CMK (cell line): Measurements from ENCODE around the gene CAPZB.
A peak's percentile ranks its signal among the peaks of the same experiment; 100 is the strongest.

Source experiments
- DNase-seq: peaks from one replicate; pipeline ENCODE4 v3.0.0-alpha.2; 2010; ENCODE audit warnings: low read depth

CAPZB gene

DNA sequence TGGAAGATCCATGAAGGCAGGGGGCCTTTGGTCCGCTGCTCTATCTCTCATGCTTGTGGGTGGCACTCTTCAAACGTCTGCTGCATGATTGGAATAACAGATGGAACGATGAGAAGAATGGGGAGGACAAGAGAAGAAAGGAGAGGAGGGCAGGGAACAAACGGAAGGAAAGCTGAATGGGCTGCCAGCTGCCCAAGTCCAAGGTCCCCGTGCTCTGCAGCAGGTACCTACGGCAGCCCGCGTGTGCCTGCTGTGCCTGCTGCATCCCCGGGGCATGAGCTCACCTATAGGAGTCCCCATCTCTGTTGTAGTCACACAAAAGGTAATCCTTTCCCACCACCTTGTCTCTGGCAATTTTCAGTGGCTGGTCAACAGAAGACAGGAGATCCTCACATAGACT is 100.1 kb downstream of the CAPZB start:
- DNase-seq, result no peak

DNA sequence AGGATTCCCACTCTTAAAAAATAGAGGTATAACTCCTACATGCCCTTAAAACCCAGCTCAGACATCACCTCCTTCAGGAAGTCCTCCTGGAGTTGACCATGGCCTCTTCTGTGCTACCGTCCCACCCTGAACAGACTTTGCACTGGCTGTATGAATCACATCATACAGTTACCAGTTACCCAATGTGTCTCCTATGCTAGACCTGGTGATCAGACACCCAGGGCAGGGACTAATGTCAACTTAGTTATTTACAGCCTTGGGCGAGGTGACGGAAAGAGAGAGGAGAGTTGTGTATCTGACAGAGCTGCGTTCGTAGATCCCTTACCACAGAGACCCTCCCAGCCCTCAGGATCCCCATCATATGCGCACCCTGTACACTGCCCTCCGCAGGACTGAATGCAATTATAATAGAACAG is 100.6 kb downstream of the CAPZB start:
- DNase-seq, result no peak

DNA sequence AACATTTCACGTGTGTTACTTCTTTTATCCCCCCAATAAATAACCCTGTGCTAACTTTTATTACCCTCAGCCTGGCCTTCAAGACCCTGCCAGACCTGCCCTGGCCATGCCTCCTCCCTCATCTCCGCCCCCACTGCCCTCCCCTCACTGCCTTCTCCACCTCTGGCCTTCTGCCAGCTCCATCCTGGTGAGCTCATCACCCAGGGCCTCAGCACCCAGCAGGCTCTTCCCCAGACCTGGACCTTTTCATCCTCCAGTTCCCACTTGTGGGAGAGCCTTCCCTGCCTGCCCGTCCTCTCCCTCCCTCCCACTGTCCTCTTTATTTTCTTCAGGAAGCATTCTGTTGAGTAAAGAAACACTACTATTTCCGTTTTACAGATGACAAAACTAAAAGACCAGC is 101.2 kb downstream of the CAPZB start:
- DNase-seq, result no peak

DNA sequence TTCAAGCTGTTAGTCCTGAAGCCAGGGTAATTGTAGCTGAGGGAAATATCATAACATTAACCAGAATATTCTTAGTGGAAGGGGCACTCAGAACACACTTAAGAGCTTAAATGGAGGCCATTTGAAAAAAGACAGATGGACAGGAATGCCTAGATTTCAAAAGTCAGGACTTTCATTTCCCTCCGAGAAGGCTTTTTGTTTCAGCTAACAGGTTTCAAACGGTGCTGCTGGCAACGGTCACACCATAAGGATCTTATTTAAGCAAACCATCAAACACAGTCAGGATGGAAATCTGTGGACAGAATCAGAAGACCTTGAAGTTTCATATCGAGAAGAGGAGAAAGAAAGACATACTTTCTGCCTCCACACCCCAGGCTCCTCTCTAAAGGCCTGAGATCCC is 103.1 kb downstream of the CAPZB start:
- DNase-seq, result no peak

DNA sequence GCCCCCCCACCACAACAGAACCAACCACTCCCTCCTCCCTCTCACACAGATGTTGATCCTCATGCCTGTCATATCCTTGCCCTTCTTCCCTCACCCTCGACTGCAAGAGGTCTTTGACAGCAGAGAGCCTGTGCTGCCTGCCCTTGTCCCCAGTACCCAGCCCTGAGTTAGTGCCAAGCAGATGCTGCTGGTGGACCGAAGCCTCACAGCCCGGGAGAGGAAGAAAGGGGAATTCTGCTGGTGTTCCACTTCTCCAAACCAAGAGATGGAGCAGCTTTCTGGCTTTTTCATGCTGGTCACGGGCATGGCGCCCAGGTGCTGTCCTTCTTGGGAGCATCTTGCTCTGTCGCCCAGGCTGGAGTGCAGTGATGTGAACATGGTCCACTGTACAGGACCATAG is 104.1 kb downstream of the CAPZB start:
- DNase-seq, result no peak

DNA sequence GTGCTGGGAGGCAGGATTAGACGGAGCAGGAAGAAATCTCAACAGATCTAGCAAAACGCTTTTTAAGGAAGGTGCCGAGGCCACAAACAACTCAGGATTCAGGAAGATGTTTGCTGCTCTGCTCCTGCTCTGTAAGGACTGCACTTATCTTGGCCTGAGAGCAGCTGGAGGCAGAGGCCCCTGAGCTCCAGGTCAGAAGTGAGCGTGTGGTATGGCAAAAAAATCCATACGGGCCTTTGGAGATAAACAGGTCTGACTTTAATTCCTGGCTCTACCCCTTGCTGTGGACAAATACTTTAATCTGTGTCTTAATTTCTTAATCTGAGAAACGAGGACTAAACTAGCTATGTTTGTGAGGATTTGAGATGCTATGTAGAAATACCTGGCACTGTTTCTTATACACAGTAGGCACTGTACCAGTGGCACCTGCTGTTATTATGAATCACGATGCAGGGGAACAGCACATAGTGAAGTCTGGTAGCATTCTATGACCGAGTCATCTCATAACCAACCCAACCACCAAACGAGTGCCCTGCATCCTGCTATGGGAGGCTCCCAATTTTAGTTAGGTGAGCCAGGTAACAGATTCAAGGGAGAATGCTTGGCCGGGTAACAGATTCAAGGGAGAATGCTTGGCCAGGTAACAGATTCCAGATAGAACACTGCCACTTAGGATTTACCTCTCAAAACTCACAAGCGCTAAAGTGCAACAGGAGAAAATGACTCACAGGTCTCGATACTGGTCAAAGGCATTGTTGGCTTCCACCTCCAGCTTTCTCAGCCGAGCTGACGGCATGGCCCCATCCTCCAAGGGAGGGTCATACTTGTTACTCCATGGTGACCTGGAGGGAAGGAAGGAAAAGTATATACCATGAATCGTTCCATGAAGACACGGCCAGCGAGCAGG is 107.3 kb downstream of the CAPZB start:
- DNase-seq, result no peak

DNA sequence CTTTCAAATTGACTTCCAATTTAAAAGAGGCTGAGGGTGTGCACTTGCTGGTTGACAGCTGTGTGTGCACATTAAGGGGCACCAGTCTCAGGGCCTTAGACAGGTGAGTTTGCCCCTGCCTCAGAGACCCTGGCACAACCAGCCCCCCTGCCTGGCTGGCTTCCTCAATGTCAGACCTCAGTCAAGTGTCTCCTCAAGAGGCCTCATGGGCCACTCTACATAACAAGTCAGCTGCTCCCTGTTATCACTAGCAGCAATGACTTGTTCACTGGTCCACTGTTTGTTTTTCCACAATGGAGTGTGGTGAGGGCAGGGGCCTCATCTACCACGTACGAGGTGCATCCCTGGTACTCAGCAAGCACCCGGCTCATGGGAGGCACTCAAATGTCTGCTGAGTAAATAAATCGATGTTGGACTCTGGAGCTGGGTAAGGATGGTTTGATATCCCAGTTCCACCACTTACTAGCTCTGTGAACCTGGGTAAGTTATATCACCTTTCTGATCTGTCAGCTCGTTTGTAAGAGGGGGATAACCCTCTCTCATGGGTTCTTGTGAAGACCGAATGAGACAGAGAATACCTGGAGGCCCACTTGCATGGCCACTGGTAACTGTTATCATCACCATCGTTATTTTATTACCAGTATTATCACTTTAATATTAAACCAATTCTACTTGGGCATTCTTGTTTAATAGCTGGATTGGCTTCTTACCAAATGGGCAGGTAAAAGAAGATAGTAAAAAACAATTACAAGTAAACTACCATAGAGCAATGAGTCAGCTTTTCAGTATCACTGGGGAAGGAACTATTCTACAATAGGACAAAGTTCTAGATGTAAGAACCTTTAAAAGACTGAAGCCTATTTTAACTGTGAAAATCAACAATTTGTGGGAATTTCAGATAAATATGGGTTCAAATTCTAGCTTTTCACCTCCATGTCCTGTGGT is 108.6 kb downstream of the CAPZB start:
- no peak for DNase-seq

DNA sequence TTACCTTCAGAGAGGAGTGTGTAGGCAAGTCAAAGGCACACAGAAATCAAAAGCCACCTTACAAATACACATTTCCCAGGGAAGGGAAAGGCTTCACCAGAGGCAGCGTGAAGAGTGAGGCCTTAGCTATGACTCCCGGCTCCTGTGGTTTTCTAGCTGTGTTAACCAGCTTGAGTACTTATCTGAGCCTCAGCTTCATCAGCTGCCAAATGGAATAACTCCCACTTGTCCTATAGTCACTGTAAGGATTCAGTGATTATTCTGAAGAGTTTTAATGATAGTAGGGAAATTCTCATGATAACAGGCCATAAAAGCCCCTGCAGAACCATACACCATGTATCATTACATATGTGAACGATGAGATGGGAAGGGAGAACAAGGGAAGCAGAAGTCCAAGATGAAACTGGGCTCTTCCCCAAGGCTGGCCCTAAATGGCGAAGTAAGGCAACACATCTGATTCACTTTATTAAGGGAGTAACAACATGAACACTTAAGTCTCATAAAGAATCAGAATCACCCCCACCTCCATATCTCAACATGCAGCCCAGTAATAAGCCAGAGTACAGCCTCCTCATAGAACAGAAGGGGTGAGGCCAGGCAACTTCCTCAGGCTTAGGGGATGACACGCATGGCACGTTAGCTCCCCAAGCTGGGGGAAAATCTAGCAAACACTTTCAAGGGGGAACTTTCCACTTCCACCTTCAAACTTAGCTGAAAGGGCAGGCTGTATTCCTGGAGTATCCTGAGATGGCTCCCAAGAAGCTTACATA is 109.5 kb downstream of the CAPZB start:
- no peak for DNase-seq

DNA sequence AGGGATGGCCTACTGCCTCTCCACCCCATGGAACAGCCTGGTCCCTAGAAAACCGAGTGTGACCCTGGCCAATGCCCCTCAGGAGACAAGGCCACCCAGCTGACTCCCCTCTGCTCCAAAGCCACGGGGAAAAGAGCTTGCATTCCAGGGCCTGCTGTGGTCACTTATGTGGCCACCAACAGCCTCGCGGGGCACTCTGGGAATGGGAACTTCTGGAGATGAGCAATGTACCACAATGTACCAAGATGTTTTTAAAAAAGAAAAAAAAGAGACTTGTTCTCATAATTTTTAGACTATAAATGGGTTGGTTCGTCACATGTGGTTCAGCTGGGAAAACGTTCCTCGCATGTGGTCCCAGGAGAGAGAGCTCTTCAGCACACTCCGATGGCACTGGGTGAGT is 110.4 kb downstream of the CAPZB start:
- DNase-seq, result no peak

DNA sequence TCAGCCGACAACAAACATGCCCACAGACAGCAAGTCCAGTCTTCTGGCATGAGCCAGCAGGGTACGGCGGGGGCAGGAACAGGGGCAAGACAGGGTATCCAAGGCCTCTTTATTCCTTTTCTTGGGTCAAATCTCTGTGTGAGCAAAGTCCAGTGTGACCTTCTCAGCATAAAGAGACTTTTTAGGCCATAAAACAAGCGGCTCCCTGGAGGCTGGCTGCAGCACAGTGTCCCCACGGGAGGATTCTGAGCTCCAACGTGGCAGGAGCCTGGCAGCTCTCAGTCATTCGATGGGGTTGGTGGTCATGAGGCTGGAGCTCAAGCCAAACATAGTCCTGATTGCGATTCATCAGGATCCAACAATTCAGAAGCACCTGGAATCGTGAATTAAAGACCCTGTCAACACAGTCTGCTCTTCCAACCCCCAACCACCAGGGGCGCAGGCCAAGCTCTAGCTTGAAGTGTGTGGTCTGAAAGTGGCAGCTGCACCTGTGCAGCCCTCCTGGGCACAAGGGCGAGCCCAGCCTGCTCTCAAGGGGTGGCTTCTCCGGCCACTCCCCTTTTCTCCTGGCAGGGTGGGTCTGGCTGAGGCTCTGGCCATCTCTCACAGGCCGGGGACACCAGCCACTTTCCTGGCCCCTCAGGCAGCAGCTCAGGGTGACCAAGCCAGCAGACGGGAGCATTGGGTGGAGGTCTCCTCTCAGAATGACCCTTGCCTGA is 111.1 kb downstream of the CAPZB start:
- no peak for DNase-seq

DNA sequence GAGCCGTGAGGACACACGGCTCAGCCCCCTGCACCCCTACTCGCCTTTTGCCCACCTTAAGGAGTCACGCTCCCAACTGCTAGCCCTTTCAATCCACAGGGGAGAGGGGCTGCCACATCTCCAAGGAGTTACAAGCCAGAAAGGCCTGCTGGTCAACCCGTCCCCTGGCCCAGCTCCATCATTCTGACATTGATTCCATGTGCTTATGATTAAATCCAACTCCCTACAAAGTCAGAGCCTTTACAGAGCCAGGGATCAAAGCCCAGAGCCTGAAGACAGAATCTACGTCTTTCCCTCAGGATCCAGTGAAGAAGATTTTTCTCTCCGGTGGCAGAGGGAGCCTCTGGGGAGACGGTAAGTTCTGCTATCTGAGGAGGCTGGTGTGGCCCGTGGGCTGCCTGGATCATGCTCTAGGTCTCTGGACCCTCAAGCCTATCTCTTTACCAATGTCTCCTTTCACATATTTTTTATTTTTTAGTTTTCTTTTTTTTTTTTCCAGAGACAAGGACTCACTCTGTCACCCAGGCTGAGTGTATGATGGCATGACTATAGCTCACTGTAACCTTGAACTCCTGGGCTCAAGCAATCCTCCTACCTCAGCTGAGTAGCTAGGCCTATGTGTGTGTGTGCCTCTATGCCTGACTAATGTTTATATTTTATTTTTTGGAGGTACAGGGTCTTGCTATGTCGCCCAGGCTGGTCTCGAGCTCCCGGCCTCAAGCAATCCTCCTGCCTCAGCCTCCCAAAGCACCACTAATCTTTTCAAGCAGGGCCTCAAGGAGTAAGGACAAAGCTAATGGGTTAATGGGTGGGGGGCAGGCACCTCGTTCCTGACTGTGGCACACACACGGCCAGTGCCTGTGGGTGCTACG is 111.9 kb downstream of the CAPZB start:
- DNase-seq, result no peak

DNA sequence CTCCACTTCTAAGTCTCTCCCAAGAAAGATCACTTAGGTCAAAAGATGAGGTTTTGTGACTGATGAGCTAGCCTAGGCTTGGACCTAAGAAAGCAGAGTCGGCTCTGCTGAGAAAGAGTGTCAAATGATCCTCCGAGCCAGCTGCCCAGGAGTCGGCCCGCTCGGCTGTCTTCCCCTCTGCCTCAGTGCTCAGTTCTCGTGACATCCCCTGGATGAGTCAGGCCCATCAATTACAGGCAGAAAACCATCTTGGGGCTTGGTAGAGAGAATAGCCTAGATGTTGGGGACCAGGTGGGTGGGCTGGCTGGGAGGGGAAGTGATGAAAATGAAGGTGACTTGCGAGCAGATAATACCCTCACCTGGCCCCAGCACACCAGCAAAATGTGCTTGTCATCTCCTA is 112.7 kb downstream of the CAPZB start:
- no peak for DNase-seq

DNA sequence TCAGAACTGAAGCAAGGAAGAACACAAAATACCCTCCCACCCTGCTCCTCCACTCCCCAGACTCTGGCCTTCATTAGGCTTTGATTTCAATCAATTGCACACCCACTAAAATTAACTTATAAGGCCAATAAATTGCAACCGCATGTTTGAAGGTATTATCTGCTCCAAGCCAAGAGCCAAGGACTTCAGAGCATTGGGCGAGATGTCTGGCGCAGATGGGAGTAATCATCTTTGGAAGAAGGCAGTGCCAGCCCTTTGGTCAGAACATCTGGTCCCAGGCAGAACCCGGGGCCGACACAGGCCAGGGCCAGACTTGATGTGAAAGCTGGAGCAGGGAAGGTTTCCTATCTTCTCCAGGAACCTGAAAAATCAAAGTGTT is 113.2 kb downstream of the CAPZB start:
- no peak for DNase-seq

DNA sequence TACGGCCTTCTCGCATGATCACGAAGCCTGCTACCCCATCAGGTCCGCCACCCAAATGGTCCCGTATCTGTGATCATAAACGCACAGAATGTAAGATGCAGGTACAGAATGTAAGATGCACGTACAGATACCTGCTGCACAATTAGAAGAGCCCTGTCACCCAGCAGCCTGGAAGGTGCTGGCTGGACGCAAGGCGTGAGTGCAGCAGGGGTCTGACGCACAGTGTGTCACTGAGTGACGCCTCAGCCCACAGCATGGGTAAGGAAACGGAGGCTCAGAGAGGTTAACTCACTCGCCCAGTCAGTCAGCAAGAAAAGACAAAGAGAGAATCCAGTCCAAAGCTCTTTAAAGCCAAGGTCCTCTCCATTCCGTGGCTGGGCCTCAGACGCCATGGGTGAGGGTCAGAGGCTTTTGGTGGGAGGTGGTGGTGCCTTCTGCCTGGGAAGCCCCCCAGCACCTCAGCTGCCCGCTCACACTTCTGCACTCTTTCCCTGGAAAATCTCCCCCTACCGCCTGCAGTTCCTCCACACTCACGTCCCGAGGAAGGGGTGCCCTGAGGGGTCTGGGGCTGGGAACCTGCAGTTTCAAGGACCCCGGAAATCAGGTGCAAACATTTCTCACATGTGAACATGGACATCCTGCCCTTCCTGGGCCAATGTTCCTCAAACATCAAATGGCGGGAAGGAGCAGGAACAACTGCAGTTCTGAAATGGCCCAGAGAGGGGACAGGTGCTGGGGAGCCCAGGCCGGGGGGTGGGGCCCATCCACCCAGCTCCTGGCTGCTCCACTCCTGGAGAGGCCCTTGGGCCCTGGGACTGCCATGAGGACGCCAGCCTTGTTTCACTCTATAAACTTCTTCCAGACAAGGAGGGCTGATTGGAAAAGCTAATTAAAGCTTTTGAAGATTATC is 113.9 kb downstream of the CAPZB start:
- no peak for DNase-seq

DNA sequence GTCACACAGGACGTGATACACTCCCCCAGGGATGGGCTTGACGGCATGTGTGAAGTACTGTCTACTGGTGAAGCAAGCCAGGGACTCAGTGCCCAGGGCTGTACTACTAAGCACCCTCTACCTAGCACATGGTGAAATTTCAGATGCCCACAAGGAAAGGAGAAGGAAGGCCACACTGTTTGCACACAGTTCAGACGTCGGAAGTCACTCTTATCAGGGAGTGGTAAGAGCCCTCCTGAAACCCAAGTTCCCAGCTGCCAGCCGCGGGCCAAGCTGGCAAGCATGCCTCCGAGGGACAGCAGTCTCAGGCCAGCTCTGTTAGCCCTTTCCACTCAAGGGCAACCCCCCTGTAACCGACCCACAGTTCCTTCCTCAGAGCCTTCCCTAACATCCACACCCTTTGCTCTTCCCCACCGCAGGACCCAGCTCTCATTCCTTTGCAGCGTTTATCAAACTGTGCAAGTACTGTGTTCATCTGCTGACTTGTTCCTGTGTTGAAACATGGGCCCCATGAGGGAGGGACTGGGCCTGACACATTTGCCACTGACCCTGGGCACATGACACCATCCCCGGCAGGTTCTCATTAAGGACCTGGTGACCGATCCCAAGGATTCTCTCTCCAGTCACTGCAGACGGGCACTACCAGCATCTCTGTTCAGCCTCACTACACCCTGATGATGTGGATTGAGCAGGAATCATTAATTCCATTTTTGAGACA is 114.7 kb downstream of the CAPZB start:
- DNase-seq, result peak; percentile 45

DNA sequence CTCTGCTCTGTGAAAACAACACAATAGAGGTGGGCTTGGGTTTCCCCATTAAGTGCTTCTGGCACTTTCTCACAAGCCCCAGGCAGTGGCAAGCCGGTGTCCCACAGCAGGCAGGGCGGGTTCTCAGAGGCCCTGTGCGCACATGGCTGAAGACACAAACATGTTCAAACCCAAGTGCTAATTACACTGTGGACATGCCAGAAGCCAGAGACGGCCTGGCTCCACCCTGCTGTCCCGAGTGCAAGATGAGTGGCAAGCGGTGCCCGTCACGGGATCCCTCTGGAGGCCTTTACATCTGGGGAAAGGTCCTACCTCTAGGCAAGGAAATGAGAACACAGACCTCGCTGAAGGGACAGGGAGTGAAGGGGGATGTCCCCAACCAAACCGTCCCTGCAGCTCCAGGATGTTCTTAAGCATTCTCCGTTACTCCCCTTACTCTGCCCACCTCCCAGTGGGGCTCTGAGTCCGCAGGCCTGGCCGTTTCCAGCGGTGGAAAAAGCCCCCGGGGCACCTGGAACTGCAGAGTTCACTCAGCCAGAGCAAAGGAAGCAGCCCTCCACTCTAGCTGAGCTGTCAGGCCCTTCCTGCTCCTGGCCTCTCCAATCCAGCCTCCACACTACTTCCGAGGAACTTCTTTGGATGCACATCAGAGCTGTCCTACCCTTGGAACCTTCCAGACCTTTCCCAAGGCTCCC is 115.8 kb downstream of the CAPZB start:
- no peak for DNase-seq

DNA sequence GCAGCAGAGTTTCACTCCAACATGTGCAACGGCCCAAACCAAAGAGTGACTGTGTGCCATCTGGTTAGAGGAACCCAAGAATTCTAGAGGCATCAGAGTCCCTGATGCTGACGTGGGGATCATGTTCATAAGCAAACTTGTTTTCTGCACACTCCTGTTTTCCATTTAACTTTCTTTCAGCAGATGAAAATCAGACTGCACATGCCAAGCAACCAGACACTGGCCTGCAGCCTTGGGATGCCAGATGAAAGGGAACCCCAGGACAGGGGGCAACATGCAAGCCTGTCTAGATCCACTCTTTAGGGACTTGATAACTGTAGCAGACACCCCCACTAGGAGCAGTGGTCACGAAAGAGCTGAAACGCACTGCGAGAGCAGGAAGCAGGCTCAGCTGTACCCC is 116.4 kb downstream of the CAPZB start:
- DNase-seq, result no peak

DNA sequence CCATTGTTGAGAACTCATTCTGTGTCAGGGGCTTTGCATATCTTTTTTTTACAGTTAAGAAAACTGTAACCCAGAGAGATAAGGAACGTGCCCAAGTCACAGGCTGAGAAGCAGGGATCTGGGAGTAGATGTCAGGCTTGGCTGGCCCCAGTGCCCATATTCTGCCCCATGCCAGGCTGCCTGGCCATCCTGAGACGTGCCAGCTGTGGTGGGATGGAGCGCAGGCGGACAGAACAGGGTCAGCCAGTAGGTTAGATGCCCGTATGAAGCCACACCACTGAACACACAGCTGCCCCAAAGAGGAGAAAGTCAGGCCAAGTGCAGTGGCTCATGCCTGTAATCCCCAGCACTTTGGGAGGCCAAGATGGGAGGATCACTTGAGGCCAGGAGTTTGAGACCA is 117.3 kb downstream of the CAPZB start:
- no peak for DNase-seq
